Stimulated activated naive CD8-positive, alpha-beta T cell treated with anti-CD3 and anti-CD28 coated beads, Interleukin-15, Interleukin-2, amounts not matched to agents 100 ng/mL and 50 ng/mL, for 24 hours (primary cell): ENCODE results near the gene IRF2.

Source experiments
- H3K27ac Mint-ChIP-seq: one replicate; pipeline ENCODE4 v1.8.0; 2021; ENCODE audit warnings: mild to moderate bottlenecking, mixed read lengths
- H3K27me3 Mint-ChIP-seq: one replicate; pipeline ENCODE4 v1.8.0; 2021; ENCODE audit warnings: mixed read lengths
- H3K36me3 Mint-ChIP-seq: one replicate; pipeline ENCODE4 v1.8.0; 2021; ENCODE audit warnings: low read depth, mixed read lengths
- H3K4me1 Mint-ChIP-seq: one replicate; pipeline ENCODE4 v1.8.0; 2021; ENCODE audit warnings: low read depth, mixed read lengths
- H3K4me3 Mint-ChIP-seq: one replicate; pipeline ENCODE4 v1.8.0; 2021; ENCODE audit warnings: mild to moderate bottlenecking, mixed read lengths
- H3K9me3 Mint-ChIP-seq: one replicate; pipeline ENCODE4 v1.8.0; 2021; ENCODE audit warnings: mixed read lengths

IRF2 gene

GRCh38 chr4:184402740-184403383, 71.5 kb downstream of the IRF2 start:
- H3K27me3 Mint-ChIP-seq, result no peaks in the 10 kb centered on the region
- H3K4me1 Mint-ChIP-seq, result peaks cover 46% of the 10 kb centered on the region
- H3K27ac Mint-ChIP-seq, result peak overlapping the region; percentile 4
- no peaks in the 10 kb centered on the region for H3K9me3 Mint-ChIP-seq
- peaks cover 82% of the 10 kb centered on the region for H3K36me3 Mint-ChIP-seq
- no peak overlapping the region for H3K4me3 Mint-ChIP-seq

GRCh38 chr4:184402239-184402638, 72.1 kb downstream of the IRF2 start:
- Mint-ChIP-seq H3K36me3 (peaks cover 82% of the 10 kb centered on the region), H3K4me1 (peaks cover 46% of the 10 kb centered on the region), H3K9me3 (no peaks in the 10 kb centered on the region), H3K27me3 (no peaks in the 10 kb centered on the region), H3K27ac (peak overlapping the region; percentile 1), H3K4me3 (no peak overlapping the region)

- Mint-ChIP-seq H3K4me1 (peaks cover 47% of the 10 kb centered on the region), H3K4me3 (no peak overlapping the region), H3K27ac (peak overlapping the region; percentile 19), H3K9me3 (no peaks in the 10 kb centered on the region), H3K36me3 (peaks cover 80% of the 10 kb centered on the region), H3K27me3 (no peaks in the 10 kb centered on the region)
These were observed 72.8 kb downstream of the IRF2 start for GRCh38 chr4:184401397-184402171.

GRCh38 chr4:184400891-184401290, 73.5 kb downstream of the IRF2 start:
- Mint-ChIP-seq H3K27me3 (no peaks in the 10 kb centered on the region), H3K9me3 (no peaks in the 10 kb centered on the region), H3K27ac (peak overlapping the region; percentile 17), H3K4me3 (no peak overlapping the region), H3K36me3 (peaks cover 80% of the 10 kb centered on the region), H3K4me1 (peaks cover 47% of the 10 kb centered on the region)

DNA sequence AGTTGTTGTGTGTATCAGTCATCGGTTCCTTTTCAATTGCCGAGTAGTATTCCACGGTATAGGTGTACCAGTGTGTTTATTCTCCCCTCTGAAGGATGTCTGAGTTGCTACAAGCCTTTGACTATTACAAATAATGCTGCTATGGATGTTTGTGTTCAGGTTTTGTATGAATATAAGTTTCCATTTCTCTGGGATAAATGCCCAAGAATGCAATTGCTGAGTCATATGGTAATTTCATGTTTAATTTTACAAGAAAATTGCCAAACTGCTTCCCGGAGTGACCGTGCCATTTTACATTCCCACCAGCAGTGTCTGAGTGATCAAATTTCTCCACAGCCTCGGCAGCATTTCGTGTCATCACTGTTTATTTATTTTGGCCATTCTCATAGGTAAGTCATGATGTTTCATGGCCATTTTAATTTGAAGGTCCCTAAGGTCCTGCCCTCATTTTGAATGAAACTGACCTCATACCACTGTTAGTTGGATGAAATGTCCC, 73.9 kb downstream of the IRF2 start:
- peaks cover 50% of the 10 kb centered on the region for H3K4me1 Mint-ChIP-seq
- H3K36me3 Mint-ChIP-seq, result peaks cover 80% of the 10 kb centered on the region
- no peaks in the 10 kb centered on the region for H3K27me3 Mint-ChIP-seq
- no peaks in the 10 kb centered on the region for H3K9me3 Mint-ChIP-seq
- H3K27ac Mint-ChIP-seq, result peak overlapping the region; percentile 6
- no peak overlapping the region for H3K4me3 Mint-ChIP-seq

GRCh38 chr4:184399512-184399908, 74.8 kb downstream of the IRF2 start:
- Mint-ChIP-seq H3K27ac (peak overlapping the region; percentile 20), H3K27me3 (no peaks in the 10 kb centered on the region), H3K9me3 (no peaks in the 10 kb centered on the region), H3K4me3 (no peak overlapping the region), H3K4me1 (peaks cover 56% of the 10 kb centered on the region), H3K36me3 (peaks cover 79% of the 10 kb centered on the region)

- H3K9me3 Mint-ChIP-seq, result no peaks in the 10 kb centered on the region
- peaks cover 58% of the 10 kb centered on the region for H3K4me1 Mint-ChIP-seq
- H3K27ac Mint-ChIP-seq, result peak overlapping the region; percentile 41
- H3K4me3 Mint-ChIP-seq, result no peak overlapping the region
- H3K27me3 Mint-ChIP-seq, result no peaks in the 10 kb centered on the region
- peaks cover 82% of the 10 kb centered on the region for H3K36me3 Mint-ChIP-seq
These were observed 75.4 kb downstream of the IRF2 start for GRCh38 chr4:184398741-184399511.

GRCh38 chr4:184397516-184398163, 76.7 kb downstream of the IRF2 start:
- Mint-ChIP-seq H3K27ac (no peak overlapping the region), H3K36me3 (peaks cover 86% of the 10 kb centered on the region), H3K27me3 (no peaks in the 10 kb centered on the region), H3K4me1 (peaks cover 46% of the 10 kb centered on the region), H3K9me3 (no peaks in the 10 kb centered on the region), H3K4me3 (no peak overlapping the region)

- Mint-ChIP-seq H3K36me3 (peaks cover 85% of the 10 kb centered on the region), H3K9me3 (no peaks in the 10 kb centered on the region), H3K4me3 (no peak overlapping the region), H3K4me1 (peaks cover 41% of the 10 kb centered on the region), H3K27me3 (no peaks in the 10 kb centered on the region), H3K27ac (peak overlapping the region; percentile 54)
These were observed 77.5 kb downstream of the IRF2 start for GRCh38 chr4:184396570-184397515.

DNA sequence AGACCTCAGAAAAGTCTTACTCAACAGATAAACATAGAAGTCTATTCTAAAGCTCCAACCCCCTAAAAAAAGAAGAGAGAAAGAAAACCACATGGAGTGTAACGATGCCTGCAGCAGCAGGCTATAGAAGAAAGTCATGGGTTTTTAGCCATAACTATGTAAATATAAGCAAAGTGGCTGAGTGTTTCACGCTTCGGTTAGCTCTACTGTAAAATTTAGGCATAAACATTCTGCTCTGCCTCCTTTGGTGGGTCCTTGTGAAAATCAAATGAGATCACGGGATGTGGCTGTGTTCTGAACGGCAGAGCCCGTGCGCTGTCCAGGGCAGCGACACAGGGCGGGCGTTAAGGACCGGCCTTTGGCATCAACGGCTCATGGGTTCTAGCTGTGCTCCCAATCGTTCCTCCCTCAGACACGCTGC, 78.4 kb downstream of the IRF2 start:
- Mint-ChIP-seq H3K27me3 (no peaks in the 10 kb centered on the region), H3K27ac (peak overlapping the region; percentile 48), H3K4me1 (peaks cover 37% of the 10 kb centered on the region), H3K4me3 (no peak overlapping the region), H3K9me3 (no peaks in the 10 kb centered on the region), H3K36me3 (peaks cover 85% of the 10 kb centered on the region)

- Mint-ChIP-seq H3K27ac (peak overlapping the region; percentile 29), H3K9me3 (no peaks in the 10 kb centered on the region)
These were observed 78.9 kb downstream of the IRF2 start for GRCh38 chr4:184395451-184395917.

DNA sequence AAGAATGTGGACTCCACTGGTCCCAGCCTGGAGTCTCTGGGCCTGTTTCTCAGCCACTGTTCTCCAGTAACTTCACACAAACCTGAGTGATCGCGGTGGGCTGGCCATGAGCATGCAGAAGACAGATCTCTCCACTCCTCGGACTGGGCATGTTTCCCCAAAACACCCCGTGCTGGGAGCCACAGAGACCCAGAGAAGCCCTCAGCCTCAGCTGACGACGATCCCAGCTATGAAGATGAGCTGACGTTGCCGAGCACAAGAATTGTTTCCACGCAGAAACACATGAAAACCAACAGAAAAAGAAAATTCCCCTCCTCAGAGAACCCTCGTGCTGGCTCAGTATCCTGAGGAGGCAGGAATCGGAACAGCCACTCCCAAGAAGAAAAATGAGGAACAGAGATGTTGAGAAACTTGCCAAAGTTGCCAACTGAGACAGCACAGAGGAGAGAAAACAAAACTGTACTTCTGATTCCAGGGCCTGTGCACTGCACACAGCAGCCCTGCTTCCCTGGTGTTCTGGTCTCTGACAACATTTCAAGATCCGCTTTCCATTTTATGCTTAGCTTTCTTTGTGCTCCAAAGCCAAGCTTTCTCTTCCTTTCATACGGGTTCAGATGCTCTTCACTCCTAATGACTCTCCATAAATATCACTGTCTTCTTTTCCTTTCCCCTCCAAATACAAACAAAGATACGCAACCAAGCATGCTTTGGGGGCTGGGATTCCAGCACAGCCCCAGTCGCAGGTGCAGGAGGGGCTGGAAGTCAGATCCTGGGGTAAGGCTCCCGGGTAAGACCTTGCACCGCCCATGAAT, 81.4 kb downstream of the IRF2 start:
- H3K4me1 Mint-ChIP-seq, result peaks cover 29% of the 10 kb centered on the region
- no peak overlapping the region for H3K4me3 Mint-ChIP-seq
- H3K36me3 Mint-ChIP-seq, result peaks cover 78% of the 10 kb centered on the region
- H3K9me3 Mint-ChIP-seq, result no peaks in the 10 kb centered on the region
- H3K27ac Mint-ChIP-seq, result no peak overlapping the region
- no peaks in the 10 kb centered on the region for H3K27me3 Mint-ChIP-seq

More at GRCh38 chr4:184395451-184395917, 78.9 kb downstream of the IRF2 start:
- H3K36me3 Mint-ChIP-seq, result peaks cover 83% of the 10 kb centered on the region
- no peaks in the 10 kb centered on the region for H3K27me3 Mint-ChIP-seq
- no peak overlapping the region for H3K4me3 Mint-ChIP-seq
- peaks cover 33% of the 10 kb centered on the region for H3K4me1 Mint-ChIP-seq

DNA sequence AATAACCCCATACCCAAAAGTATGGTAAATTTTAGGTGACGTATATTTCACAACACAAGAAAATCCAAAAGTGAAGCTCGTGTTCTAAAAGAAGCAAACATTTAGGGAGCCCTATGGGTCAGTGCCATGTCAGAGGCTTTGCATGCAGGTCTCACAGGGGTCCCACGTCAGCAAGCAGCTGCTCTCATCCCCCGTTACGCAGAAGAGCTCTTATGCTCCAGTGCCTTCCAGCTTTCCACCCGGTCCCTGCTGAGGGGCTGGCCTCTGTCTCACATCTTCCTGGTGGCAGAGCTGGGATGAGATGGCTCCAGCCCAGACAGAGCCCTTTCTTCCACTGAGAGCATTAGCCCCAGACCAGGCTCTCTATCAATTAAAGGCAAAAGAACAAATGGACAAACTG, 82.0 kb downstream of the IRF2 start:
- Mint-ChIP-seq H3K4me3 (no peak overlapping the region), H3K27me3 (no peaks in the 10 kb centered on the region), H3K4me1 (peaks cover 28% of the 10 kb centered on the region), H3K36me3 (peaks cover 75% of the 10 kb centered on the region), H3K9me3 (no peaks in the 10 kb centered on the region), H3K27ac (peak overlapping the region; percentile 57)
